H1 (cell line): ENCODE measurements around the gene BCKDHB. TPM values are rescaled to one million over a fixed set of nuclear protein-coding genes. Genes with fewer than 3 reads are reported as not detected.

Experiments used
- CTCF ChIA-PET: fragments of 300-600 bp; sonication (Branson Sonifier 250); formaldehyde crosslinking; loops from one replicate; lab custom pipeline; 2021; ENCODE audit not compliant: partially characterized antibody; lab: Charles Lee
- POLR2A ChIA-PET: fragments of 300-600 bp; sonication (Branson Sonifier 250); formaldehyde crosslinking; loops from one replicate; lab custom pipeline; 2021; ENCODE audit warnings: inconsistent platforms; ENCODE audit not compliant: partially characterized antibody; lab: Charles Lee
- DNase-seq, 2 experiments: peaks; one replicate each; pipeline versions ENCODE4 v3.0.0 to v3.0.0-alpha.2; 2010 to 2022; ENCODE audit warnings: low spot score in 2 of 2, low read depth in 1 of 2, mixed read lengths in 1 of 2
- FAIRE-seq: peaks from 2 replicates; lab custom pipeline; 2011; peaks lifted over from hg19 to GRCh38; lab: Jason Lieb, UNC
- H2AFZ ChIP-seq: 2 replicates; pipeline ENCODE4 v1.8.1; 2012; ENCODE audit warnings: low read length, inconsistent platforms
- H2AK5ac ChIP-seq: 2 replicates; pipeline ENCODE4 v1.6.1; 2013; ENCODE audit warnings: low read depth, low read length
- H2BK120ac ChIP-seq: replicated peaks from 2 replicates; pipeline ENCODE3; 2013; ENCODE audit warnings: low read depth, low read length, inconsistent platforms
- H2BK12ac ChIP-seq: 2 replicates; pipeline ENCODE4 v1.6.1; 2013; ENCODE audit warnings: low read depth, low read length
- H2BK15ac ChIP-seq: 2 replicates; pipeline ENCODE4 v1.6.1; 2013; ENCODE audit warnings: low read length
- H2BK20ac ChIP-seq: 2 replicates; pipeline ENCODE4 v1.6.1; 2013; ENCODE audit warnings: low read length
- H2BK5ac ChIP-seq: 2 replicates; pipeline ENCODE4 v1.6.1; 2013; ENCODE audit warnings: low read depth, low read length
- H3K14ac ChIP-seq: 2 replicates; pipeline ENCODE4 v1.6.1; 2013; ENCODE audit warnings: inconsistent platforms; ENCODE audit not compliant: insufficient read length
- H3K18ac ChIP-seq: 2 replicates; pipeline ENCODE4 v1.6.1; 2013; ENCODE audit warnings: low read length; ENCODE audit errors: extremely low read depth
- H3K23ac ChIP-seq: 2 replicates; pipeline ENCODE4 v1.6.1; 2013; ENCODE audit warnings: inconsistent platforms; ENCODE audit not compliant: insufficient read length
- H3K23me2 ChIP-seq: 2 replicates; pipeline ENCODE4 v1.6.1; 2013; ENCODE audit warnings: low read depth, low read length
- H3K27ac ChIP-seq: 2 replicates; pipeline ENCODE4 v1.6.1; 2011; ENCODE audit warnings: low read depth, low read length, inconsistent platforms
- H3K27me3 ChIP-seq, 4 experiments: replicated peaks in 1 of 4; 1 replicate in 1 of 4; 2 replicates in 3 of 4; pipeline versions ENCODE4 v1.6.1 to v1.8.1; 2011 to 2013; ENCODE audit warnings: low read length in 3 of 4, mild to moderate bottlenecking in 3 of 4, inconsistent platforms in 2 of 4, mixed read lengths in 2 of 4, moderate library complexity in 1 of 4; ENCODE audit not compliant: control insufficient read depth in 3 of 4, insufficient read depth in 3 of 4; ENCODE audit errors: extremely low read depth in 1 of 4
- H3K36me3 ChIP-seq, 4 experiments: 2 replicates each; pipeline versions ENCODE4 v1.6.1 to v1.8.1; 2011 to 2013; ENCODE audit warnings: mild to moderate bottlenecking in 4 of 4, low read length in 3 of 4, moderate library complexity in 2 of 4, control low read depth in 1 of 4, inconsistent platforms in 1 of 4; ENCODE audit not compliant: insufficient read depth in 4 of 4, control insufficient read depth in 2 of 4
- H3K4ac ChIP-seq: replicated peaks from 2 replicates; pipeline ENCODE3; 2013; ENCODE audit warnings: low read length, low read depth, mixed read lengths, inconsistent platforms; ENCODE audit not compliant: insufficient read length
- H3K4me1 ChIP-seq, 4 experiments: replicated peaks in 1 of 4; 1 replicate in 1 of 4; 2 replicates in 3 of 4; pipeline versions ENCODE4 v1.6.1 to v1.8.1; 2011 to 2013; ENCODE audit warnings: low read length in 3 of 4, inconsistent platforms in 2 of 4, mixed read lengths in 1 of 4; ENCODE audit not compliant: insufficient read depth in 4 of 4, control insufficient read depth in 3 of 4
- H3K4me2 ChIP-seq, 2 experiments: 2 replicates each; pipeline versions ENCODE4 v1.6.1 to v1.8.1; 2011 to 2013; ENCODE audit warnings: low read depth in 2 of 2, low read length in 2 of 2, control low read depth in 1 of 2, inconsistent platforms in 1 of 2, mild to moderate bottlenecking in 1 of 2; ENCODE audit not compliant: insufficient read depth in 1 of 2
- H3K4me3 ChIP-seq, 4 experiments: fragments of 200-600, 300-600 bp in 1 of 4; sonication (generic), shearing (Covaris generic), sonication (Bioruptor Twin) in 1 of 4; 2 replicates each; pipeline versions ENCODE4 v1.5.1 to v1.8.1; 2011 to 2016; ENCODE audit warnings: low read length in 4 of 4, low read depth in 3 of 4, control low read depth in 2 of 4, inconsistent platforms in 2 of 4, mild to moderate bottlenecking in 2 of 4, mixed read lengths in 1 of 4, moderate library complexity in 1 of 4; ENCODE audit not compliant: insufficient read depth in 2 of 4; ENCODE audit errors: extremely low read depth in 1 of 4
- H3K56ac ChIP-seq: replicated peaks from 2 replicates; pipeline ENCODE3; 2013; ENCODE audit warnings: low read depth, mild to moderate bottlenecking, mixed read lengths, low read length, inconsistent platforms; ENCODE audit not compliant: insufficient read length
- H3K79me1 ChIP-seq: 2 replicates; pipeline ENCODE4 v1.6.1; 2013; ENCODE audit warnings: low read depth, low read length, control low read depth
- H3K79me2 ChIP-seq, 2 experiments: 2 replicates each; pipeline versions ENCODE4 v1.6.1 to v1.8.1; 2012 to 2013; ENCODE audit warnings: low read length in 2 of 2, mild to moderate bottlenecking in 2 of 2, inconsistent platforms in 1 of 2; ENCODE audit not compliant: insufficient read depth in 2 of 2, control insufficient read depth in 1 of 2
- H3K9ac ChIP-seq, 4 experiments: replicated peaks in 1 of 4; 1 replicate in 1 of 4; 2 replicates in 3 of 4; pipeline versions ENCODE4 v1.6.1 to v1.8.1; 2011 to 2013; ENCODE audit warnings: low read depth in 3 of 4, low read length in 3 of 4, control low read depth in 2 of 4, mild to moderate bottlenecking in 2 of 4, moderate library complexity in 2 of 4, inconsistent platforms in 1 of 4; ENCODE audit errors: extremely low read depth in 1 of 4
- H3K9me3 ChIP-seq, 2 experiments: 2 replicates each; pipeline versions ENCODE4 v1.6.1 to v1.8.1; 2012 to 2013; ENCODE audit warnings: mild to moderate bottlenecking in 2 of 2, moderate library complexity in 2 of 2, control low read depth in 1 of 2, inconsistent platforms in 1 of 2, low read depth in 1 of 2, low read length in 1 of 2, mixed read lengths in 1 of 2; ENCODE audit not compliant: insufficient read depth in 2 of 2
- H4K20me1 ChIP-seq, 2 experiments: replicated peaks in 1 of 2; 2 replicates each; pipeline versions ENCODE3 to v1.8.1; 2011 to 2013; ENCODE audit warnings: inconsistent platforms in 2 of 2, low read length in 2 of 2, mild to moderate bottlenecking in 1 of 2; ENCODE audit not compliant: insufficient read depth in 2 of 2, control insufficient read depth in 1 of 2
- H4K5ac ChIP-seq: 2 replicates; pipeline ENCODE4 v1.6.1; 2013; ENCODE audit warnings: low read length, low read depth, mixed read lengths, inconsistent platforms; ENCODE audit not compliant: insufficient read length
- H4K8ac ChIP-seq: 2 replicates; pipeline ENCODE4 v1.8.0; 2013; ENCODE audit warnings: mild to moderate bottlenecking, moderate library complexity, low read length, inconsistent platforms; ENCODE audit not compliant: insufficient read depth; ENCODE audit errors: extremely low read depth
- H4K91ac ChIP-seq: replicated peaks from 2 replicates; pipeline ENCODE3; 2013; ENCODE audit warnings: low read length, mixed read lengths, inconsistent platforms; ENCODE audit not compliant: insufficient read length
- CHD2 ChIP-seq: IDR thresholded peaks from 2 replicates; pipeline ENCODE4 v1.6.1; 2012; ENCODE audit warnings: low read length, improper control_type of control experiment
- CREB1 ChIP-seq: IDR thresholded peaks from 2 replicates; pipeline ENCODE4 v1.6.1; 2012; ENCODE audit warnings: inconsistent platforms
- EZH2 ChIP-seq: fragments of 200-600 bp; sonication (generic); IDR thresholded peaks from 2 replicates; pipeline ENCODE4 v1.7.1; 2012; ENCODE audit warnings: low read depth, mild to moderate bottlenecking, moderate library complexity, low read length, inconsistent platforms; ENCODE audit not compliant: severe bottlenecking
- JUND ChIP-seq: IDR thresholded peaks from 2 replicates; pipeline ENCODE4 v1.6.1; 2011; ENCODE audit warnings: mild to moderate bottlenecking, improper control_type of control experiment, low read length
- NANOG ChIP-seq: IDR thresholded peaks from 2 replicates; pipeline ENCODE4 v1.6.1; 2011; ENCODE audit warnings: low read length, low read depth, mild to moderate bottlenecking, inconsistent platforms; ENCODE audit not compliant: insufficient read depth, poor library complexity, severe bottlenecking
- NRF1 ChIP-seq: IDR thresholded peaks from 2 replicates; pipeline ENCODE4 v1.6.1; 2011; ENCODE audit warnings: mild to moderate bottlenecking, low read depth, low read length, improper control_type of control experiment
- PHF8 ChIP-seq: fragments of 200-600 bp; sonication (generic); conservative IDR thresholded peaks from 2 replicates; pipeline ENCODE4 v1.7.1; 2012; ENCODE audit warnings: low read depth, mild to moderate bottlenecking, inconsistent platforms, low read length, moderate library complexity
- RAD21 ChIP-seq, 2 experiments: IDR thresholded peaks in 1 of 2; conservative IDR thresholded peaks in 1 of 2; 2 replicates each; pipeline ENCODE4 v1.6.1; 2011; ENCODE audit warnings: low read depth in 2 of 2, low read length in 2 of 2, improper control_type of control experiment in 1 of 2, inconsistent platforms in 1 of 2, mild to moderate bottlenecking in 1 of 2, moderate library complexity in 1 of 2
- RXRA ChIP-seq: IDR thresholded peaks from 2 replicates; pipeline ENCODE4 v1.6.1; 2011; ENCODE audit warnings: low read depth, mild to moderate bottlenecking, low read length, moderate library complexity; ENCODE audit not compliant: insufficient read depth
- SIN3A ChIP-seq, 2 experiments: IDR thresholded peaks in 1 of 2; conservative IDR thresholded peaks in 1 of 2; 2 replicates each; pipeline ENCODE4 v1.6.1; 2011 to 2012; ENCODE audit warnings: low read length in 2 of 2, improper control_type of control experiment in 1 of 2, low read depth in 1 of 2, mild to moderate bottlenecking in 1 of 2
- SUZ12 ChIP-seq: fragments of 200-600 bp; sonication (generic); IDR thresholded peaks from 2 replicates; pipeline ENCODE4 v1.6.1; 2012; ENCODE audit warnings: mild to moderate bottlenecking, inconsistent platforms, low read length, moderate library complexity, mixed read lengths
- TEAD4 ChIP-seq: IDR thresholded peaks from 2 replicates; pipeline ENCODE4 v1.6.1; 2012; ENCODE audit warnings: low read depth, low read length, inconsistent platforms, mixed read lengths
- USF2 ChIP-seq: IDR thresholded peaks from 2 replicates; pipeline ENCODE4 v1.6.1; 2011; ENCODE audit warnings: low read length, improper control_type of control experiment
- WGBS, 2 experiments: shearing (Covaris generic) in 1 of 2; methylation state at CpG; one replicate each; pipeline versions ENCODE4 v1.1.6 to v1.1.7; 2013 to 2015; ENCODE audit warnings: low lambda C conversion rate in 2 of 2, mixed read lengths in 2 of 2, inconsistent platforms in 1 of 2, low coverage in 1 of 2, missing lambda C conversion rate in 1 of 2; ENCODE audit not compliant: insufficient replicate concordance in 2 of 2, insufficient coverage in 1 of 2, insufficient read length in 1 of 2; ENCODE audit errors: extremely low coverage in 1 of 2, missing lambda C conversion rate in 1 of 2; 5-methylcytosine and 5-hydroxymethylcytosine counted together
- polyA plus RNA-seq, 7 experiments: library from polyadenylated mRNA; depleted of rRNA in 3 of 7; stranded (reverse) in 5 of 7; unstranded in 2 of 7; fragments of >200 nt in 5 of 7; fragments of 200-250 nt in 2 of 7; gene quantifications; 1 replicate in 5 of 7; 2 replicates in 1 of 7; 4 replicates in 1 of 7; pipeline versions ENCODE4 v1.2.1 to v1.2.3, GENCODE V29; 2011 to 2013; ENCODE audit warnings: missing spikeins in 2 of 7, mixed read lengths in 2 of 7
- total RNA-seq: library from RNA; stranded (reverse); fragmentation: NEBNext Ultra II Directional; extraction: Animal tissue kit (Norgen Biotek cat#: 25700); gene quantifications from 2 replicates; pipeline ENCODE4 v1.2.1, GENCODE V29; 2021

Gene BCKDHB
- total and polyA plus RNA-seq, 2 of the 8 experiments (the other 6 are each of a cell fraction or from before 2014, with no cell fraction given) = 22.1 to 30.8 TPM

- Histone ChIP-seq H3K27ac (no peak overlapping the region), H3K56ac (no peak overlapping the region), H3K4me1 (no peaks in the 10 kb centered on the region), H4K20me1 (no peaks in the 10 kb centered on the region), H3K23me2 (no peaks in the 10 kb centered on the region), H4K91ac (no peak overlapping the region), H2BK12ac (no peak overlapping the region), H2BK20ac (no peak overlapping the region), H3K27me3 (no peaks in the 10 kb centered on the region), H2AFZ (no peak overlapping the region), H2BK15ac (no peak overlapping the region), H3K79me2 (no peaks in the 10 kb centered on the region), H3K18ac (no peak overlapping the region), H3K23ac (no peak overlapping the region), H2BK5ac (no peak overlapping the region), H3K14ac (no peak overlapping the region), H2BK120ac (no peak overlapping the region), H3K4me3 (no peak overlapping the region), H3K36me3 (peaks cover 0 to 2% (median 0%) of the 10 kb centered on the region in 4 experiments; a peak in 1 of 8 replicates), H3K4me2 (no peak overlapping the region), H3K4ac (no peak overlapping the region), H4K8ac (no peak overlapping the region), H3K79me1 (no peaks in the 10 kb centered on the region), H4K5ac (no peak overlapping the region), H3K9ac (no peak overlapping the region), H2AK5ac (no peak overlapping the region), H3K9me3 (no peaks in the 10 kb centered on the region)
- ChIA-PET POLR2A (no interaction called here), CTCF (no interaction called here)
- no peak for DNase-seq
- no peak for FAIRE-seq
- 87% methylated on average over 1 of the region's 1 CpG; no CpG with 5 or more reads in 1 of the 2 experiments for WGBS, 2 experiments
- no peak for TF ChIP-seq RAD21 (IDR thresholded peaks at IDR 0.05 in 1 of 2, conservative IDR thresholded peaks at IDR 0.05 in 1 of 2; ENCODE audit: low read depth in 2 of 2, low read length in 2 of 2)
- no peak for TF ChIP-seq PHF8
- no peak for TF ChIP-seq SIN3A (conservative IDR thresholded peaks at IDR 0.05 in 1 of 2, IDR thresholded peaks at IDR 0.05 in 1 of 2; ENCODE audit: low read depth in 1 of 2, low read length in 2 of 2)
- no peak for TF ChIP-seq RXRA
- TF ChIP-seq JUND = no peak
- no peak for TF ChIP-seq CREB1
- TF ChIP-seq SUZ12 = no peak
- TF ChIP-seq CHD2 = no peak
- TF ChIP-seq NRF1 = no peak
- TF ChIP-seq USF2 = no peak
- TF ChIP-seq NANOG = no peak
- TF ChIP-seq EZH2 = no peak
- TF ChIP-seq TEAD4 = no peak
Observed at GRCh38 chr6:80148220-80148619, 41.7 kb downstream of the BCKDHB start.
